Measurements from ENCODE around the gene NFAM1.

NFAM1 gene

DNA sequence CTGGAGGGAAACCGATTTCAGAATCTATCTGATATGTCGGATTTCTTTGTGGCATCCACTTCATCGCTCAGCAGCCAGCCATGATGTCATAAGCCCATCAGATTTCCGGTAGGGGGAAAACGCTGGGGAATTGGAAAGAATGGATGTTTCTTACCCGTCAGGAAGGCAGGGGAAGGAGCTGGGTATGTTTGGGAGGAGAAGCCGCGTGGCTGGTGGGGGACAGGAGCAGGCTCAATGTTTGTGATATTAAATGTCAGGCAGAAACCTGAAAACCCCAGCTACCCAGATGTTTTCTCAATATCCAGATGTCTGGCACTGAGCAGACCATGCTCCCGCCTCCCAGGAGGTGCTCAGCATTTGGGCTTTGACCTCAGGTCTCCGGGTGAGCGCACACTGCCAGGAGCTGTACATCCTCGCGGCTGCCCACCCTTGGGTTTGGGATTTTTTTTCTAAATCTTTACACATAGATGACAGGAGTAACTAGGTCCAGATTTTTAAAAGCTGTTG, 67.5 kb downstream of the NFAM1 start:
- peak; percentile 65 for DNase-seq (ENCODE audit: extremely low read depth, low read depth)
- TF ChIP-seq, protein P1, sequence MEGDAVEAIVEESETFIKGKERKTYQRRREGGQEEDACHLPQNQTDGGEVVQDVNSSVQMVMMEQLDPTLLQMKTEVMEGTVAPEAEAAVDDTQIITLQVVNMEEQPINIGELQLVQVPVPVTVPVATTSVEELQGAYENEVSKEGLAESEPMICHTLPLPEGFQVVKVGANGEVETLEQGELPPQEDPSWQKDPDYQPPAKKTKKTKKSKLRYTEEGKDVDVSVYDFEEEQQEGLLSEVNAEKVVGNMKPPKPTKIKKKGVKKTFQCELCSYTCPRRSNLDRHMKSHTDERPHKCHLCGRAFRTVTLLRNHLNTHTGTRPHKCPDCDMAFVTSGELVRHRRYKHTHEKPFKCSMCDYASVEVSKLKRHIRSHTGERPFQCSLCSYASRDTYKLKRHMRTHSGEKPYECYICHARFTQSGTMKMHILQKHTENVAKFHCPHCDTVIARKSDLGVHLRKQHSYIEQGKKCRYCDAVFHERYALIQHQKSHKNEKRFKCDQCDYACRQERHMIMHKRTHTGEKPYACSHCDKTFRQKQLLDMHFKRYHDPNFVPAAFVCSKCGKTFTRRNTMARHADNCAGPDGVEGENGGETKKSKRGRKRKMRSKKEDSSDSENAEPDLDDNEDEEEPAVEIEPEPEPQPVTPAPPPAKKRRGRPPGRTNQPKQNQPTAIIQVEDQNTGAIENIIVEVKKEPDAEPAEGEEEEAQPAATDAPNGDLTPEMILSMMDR (IDR thresholded peaks at IDR 0.05; ENCODE audit: low read depth, low read length), result no peak

DNA sequence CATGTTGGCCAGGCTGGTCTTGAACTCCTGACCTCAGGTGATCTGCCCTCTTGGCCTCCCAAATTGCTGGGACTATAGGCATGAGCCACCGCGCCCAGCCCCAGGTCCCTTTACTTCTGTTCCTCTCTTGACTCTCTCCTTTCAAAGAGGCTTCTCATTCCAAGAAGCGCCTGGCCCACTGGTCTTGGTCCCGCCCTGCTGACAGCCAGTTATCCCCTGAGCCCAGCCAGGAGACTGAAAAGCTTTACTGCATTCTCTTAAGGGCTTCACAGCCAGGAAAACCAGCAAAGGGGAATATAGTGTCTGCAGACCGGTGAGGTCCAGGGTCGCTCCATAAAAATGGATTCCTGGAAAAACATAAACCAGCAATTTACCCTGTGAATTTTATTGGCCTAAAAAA, 68.3 kb downstream of the NFAM1 start:
- DNase-seq (ENCODE audit: extremely low read depth, low read depth), result no peak
- TF ChIP-seq, protein P1 (IDR thresholded peaks at IDR 0.05; ENCODE audit: low read depth, low read length), result no peak

DNA sequence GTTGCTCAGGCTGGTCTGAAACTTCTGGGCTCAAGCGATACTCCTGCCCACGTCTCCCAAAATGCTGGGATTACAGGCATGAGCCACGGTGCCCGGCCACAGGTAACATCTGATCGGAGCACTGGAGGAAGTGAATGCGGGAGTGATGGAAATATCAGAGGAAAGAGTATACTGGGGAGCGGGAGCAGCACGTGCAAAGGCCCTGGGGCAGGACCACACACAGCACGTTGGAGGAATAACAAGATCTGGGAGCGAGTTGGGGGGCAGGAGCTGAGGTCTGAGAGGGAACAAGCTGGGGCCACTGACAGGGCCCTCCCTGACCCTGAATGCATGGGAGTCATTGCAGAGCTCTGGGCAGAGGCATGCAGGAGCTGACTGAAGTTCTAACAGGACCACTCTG, 70.7 kb downstream of the NFAM1 start:
- no peak for DNase-seq (ENCODE audit: extremely low read depth, low read depth)
- TF ChIP-seq, protein P1 (IDR thresholded peaks at IDR 0.05; ENCODE audit: low read depth, low read length), result no peak

DNA sequence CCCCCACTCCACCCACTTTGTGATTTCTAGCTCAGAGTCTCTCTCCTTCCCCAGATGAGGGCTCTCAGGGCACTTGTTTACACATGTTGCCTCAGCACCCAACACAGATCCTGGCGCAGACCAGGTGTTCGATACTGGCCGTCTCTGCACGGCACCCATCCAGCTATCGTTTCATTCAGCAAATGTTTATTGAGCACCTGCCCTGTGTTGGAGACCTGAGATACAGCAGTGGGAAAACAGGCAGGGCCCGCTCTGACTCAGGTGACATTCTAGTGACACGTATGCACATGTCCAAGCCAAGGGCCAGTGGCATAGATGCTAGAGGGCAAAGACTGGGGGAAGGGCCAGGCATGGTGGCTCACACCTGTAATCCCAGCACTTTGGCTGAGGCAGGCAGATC, 71.9 kb downstream of the NFAM1 start:
- DNase-seq (ENCODE audit: extremely low read depth, low read depth), result no peak

DNA sequence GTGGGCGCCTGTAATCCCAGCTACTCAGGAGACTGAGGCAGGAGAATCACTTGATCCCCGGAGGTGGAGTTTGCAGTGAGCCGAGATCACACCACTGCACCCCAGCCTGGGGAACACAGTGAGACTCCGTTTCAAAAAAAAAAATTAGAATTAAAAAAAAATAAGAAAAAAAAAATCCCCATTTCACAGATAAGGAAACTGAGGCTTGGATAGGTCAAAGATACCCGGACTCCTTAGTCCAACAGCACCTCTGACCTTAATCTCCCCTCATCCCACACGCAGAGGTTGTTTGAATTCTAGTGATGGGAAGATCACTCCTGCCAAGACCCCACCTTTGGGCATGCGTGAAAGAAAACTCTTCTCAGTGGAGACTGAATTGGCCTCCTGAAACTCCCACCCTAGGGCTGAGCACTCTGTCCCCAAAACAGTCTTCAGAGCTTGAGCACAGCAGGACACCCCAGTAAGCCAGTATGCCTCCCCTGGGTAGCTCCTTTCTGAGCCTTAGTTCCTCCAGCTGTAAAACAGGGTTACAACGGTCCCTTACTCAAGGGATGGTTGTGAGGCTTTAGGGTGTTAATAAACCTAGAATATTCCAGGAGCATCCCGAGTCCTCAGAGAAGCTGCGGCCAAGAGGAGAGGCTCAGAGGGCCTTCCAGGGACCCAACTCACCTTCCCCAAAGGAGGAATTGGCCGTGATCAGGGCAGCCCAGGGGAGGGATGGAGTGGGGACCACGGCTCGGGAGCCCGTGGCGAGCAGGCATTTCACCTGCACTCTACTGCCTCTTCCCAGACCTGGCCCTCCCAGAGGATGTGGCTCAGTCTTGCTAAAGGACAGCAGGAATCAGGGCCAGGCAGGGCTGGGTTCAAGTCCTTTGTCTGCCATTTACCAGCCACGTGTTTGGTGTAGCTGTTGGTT, 73.3 kb downstream of the NFAM1 start:
- TF ChIP-seq, protein P1 (IDR thresholded peaks at IDR 0.05; ENCODE audit: low read depth, low read length), result no peak
- no peak for DNase-seq (ENCODE audit: extremely low read depth, low read depth)

More for the DNA sequence above, 71.9 kb downstream of the NFAM1 start:
- TF ChIP-seq, protein P1 (IDR thresholded peaks at IDR 0.05; ENCODE audit: low read depth, low read length), result no peak

DNA sequence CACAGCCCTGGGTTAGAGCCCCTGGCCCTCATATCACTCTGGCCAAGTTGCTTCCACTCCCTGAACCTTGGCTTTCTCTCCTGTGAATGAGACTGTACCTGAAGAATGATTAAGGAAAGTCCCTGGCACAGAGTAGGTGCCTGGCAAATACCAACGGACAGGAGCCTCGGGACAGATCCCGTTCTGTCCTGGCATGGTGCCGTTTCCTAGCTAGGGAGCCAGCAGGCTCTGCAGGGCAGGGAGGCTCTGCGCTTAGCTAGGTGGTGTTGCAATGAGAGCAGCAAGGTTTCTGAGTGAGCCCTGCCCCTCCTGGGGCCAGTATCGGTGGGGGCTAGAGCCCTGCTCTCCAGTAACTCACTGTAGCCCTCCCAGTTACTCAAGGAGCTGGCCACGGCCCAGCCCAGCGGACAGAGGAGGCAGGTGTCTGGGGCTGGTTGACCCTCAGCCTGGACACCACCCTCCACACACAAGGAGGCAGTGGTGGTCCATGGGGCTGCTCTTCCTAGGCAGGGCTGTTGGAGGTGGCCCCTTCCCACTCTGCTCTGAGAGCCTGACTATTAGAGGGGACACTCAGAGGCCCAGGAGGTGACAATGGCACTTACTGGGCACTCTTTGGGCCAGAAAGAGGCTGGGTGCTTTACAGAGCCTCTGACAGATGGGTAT, 74.4 kb downstream of the NFAM1 start:
- no peak for DNase-seq (ENCODE audit: extremely low read depth, low read depth)

More for the DNA sequence above, 74.4 kb downstream of the NFAM1 start:
- TF ChIP-seq, protein P1 (IDR thresholded peaks at IDR 0.05; ENCODE audit: low read depth, low read length), result no peak
